H1 (cell line): ENCODE data around the gene PRR20C. TPM values are rescaled to one million over a fixed set of nuclear protein-coding genes. Genes with fewer than 3 reads are reported as not detected.
"Not testable (repeated sequence)": the region's sequence is repeated elsewhere in the genome, so short reads cannot be mapped to it uniquely, and the experiment has no call there.

Experiments
- CTCF ChIA-PET: fragments of 300-600 bp; sonication (Branson Sonifier 250); formaldehyde crosslinking; loops from one replicate; lab custom pipeline; 2021; ENCODE audit not compliant: partially characterized antibody; lab: Charles Lee
- POLR2A ChIA-PET: fragments of 300-600 bp; sonication (Branson Sonifier 250); formaldehyde crosslinking; loops from one replicate; lab custom pipeline; 2021; ENCODE audit warnings: inconsistent platforms; ENCODE audit not compliant: partially characterized antibody; lab: Charles Lee
- DNase-seq, 2 experiments: peaks; one replicate each; pipeline versions ENCODE4 v3.0.0 to v3.0.0-alpha.2; 2010 to 2022; ENCODE audit warnings: low spot score in 2 of 2, low read depth in 1 of 2, mixed read lengths in 1 of 2
- FAIRE-seq: peaks from 2 replicates; lab custom pipeline; 2011; peaks lifted over from hg19 to GRCh38; lab: Jason Lieb, UNC
- H2AFZ ChIP-seq: 2 replicates; pipeline ENCODE4 v1.8.1; 2012; ENCODE audit warnings: low read length, inconsistent platforms
- H2AK5ac ChIP-seq: 2 replicates; pipeline ENCODE4 v1.6.1; 2013; ENCODE audit warnings: low read depth, low read length
- H2BK120ac ChIP-seq: replicated peaks from 2 replicates; pipeline ENCODE3; 2013; ENCODE audit warnings: low read depth, low read length, inconsistent platforms
- H2BK12ac ChIP-seq: 2 replicates; pipeline ENCODE4 v1.6.1; 2013; ENCODE audit warnings: low read depth, low read length
- H2BK15ac ChIP-seq: 2 replicates; pipeline ENCODE4 v1.6.1; 2013; ENCODE audit warnings: low read length
- H2BK20ac ChIP-seq: 2 replicates; pipeline ENCODE4 v1.6.1; 2013; ENCODE audit warnings: low read length
- H2BK5ac ChIP-seq: 2 replicates; pipeline ENCODE4 v1.6.1; 2013; ENCODE audit warnings: low read depth, low read length
- H3K14ac ChIP-seq: 2 replicates; pipeline ENCODE4 v1.6.1; 2013; ENCODE audit warnings: inconsistent platforms; ENCODE audit not compliant: insufficient read length
- H3K18ac ChIP-seq: 2 replicates; pipeline ENCODE4 v1.6.1; 2013; ENCODE audit warnings: low read length; ENCODE audit errors: extremely low read depth
- H3K23ac ChIP-seq: 2 replicates; pipeline ENCODE4 v1.6.1; 2013; ENCODE audit warnings: inconsistent platforms; ENCODE audit not compliant: insufficient read length
- H3K23me2 ChIP-seq: 2 replicates; pipeline ENCODE4 v1.6.1; 2013; ENCODE audit warnings: low read depth, low read length
- H3K27ac ChIP-seq: 2 replicates; pipeline ENCODE4 v1.6.1; 2011; ENCODE audit warnings: low read depth, low read length, inconsistent platforms
- H3K27me3 ChIP-seq, 4 experiments: replicated peaks in 1 of 4; 1 replicate in 1 of 4; 2 replicates in 3 of 4; pipeline versions ENCODE4 v1.6.1 to v1.8.1; 2011 to 2013; ENCODE audit warnings: low read length in 3 of 4, mild to moderate bottlenecking in 3 of 4, inconsistent platforms in 2 of 4, mixed read lengths in 2 of 4, moderate library complexity in 1 of 4; ENCODE audit not compliant: control insufficient read depth in 3 of 4, insufficient read depth in 3 of 4; ENCODE audit errors: extremely low read depth in 1 of 4
- H3K36me3 ChIP-seq, 4 experiments: 2 replicates each; pipeline versions ENCODE4 v1.6.1 to v1.8.1; 2011 to 2013; ENCODE audit warnings: mild to moderate bottlenecking in 4 of 4, low read length in 3 of 4, moderate library complexity in 2 of 4, control low read depth in 1 of 4, inconsistent platforms in 1 of 4; ENCODE audit not compliant: insufficient read depth in 4 of 4, control insufficient read depth in 2 of 4
- H3K4ac ChIP-seq: replicated peaks from 2 replicates; pipeline ENCODE3; 2013; ENCODE audit warnings: low read length, low read depth, mixed read lengths, inconsistent platforms; ENCODE audit not compliant: insufficient read length
- H3K4me1 ChIP-seq, 4 experiments: replicated peaks in 1 of 4; 1 replicate in 1 of 4; 2 replicates in 3 of 4; pipeline versions ENCODE4 v1.6.1 to v1.8.1; 2011 to 2013; ENCODE audit warnings: low read length in 3 of 4, inconsistent platforms in 2 of 4, mixed read lengths in 1 of 4; ENCODE audit not compliant: insufficient read depth in 4 of 4, control insufficient read depth in 3 of 4
- H3K4me2 ChIP-seq, 2 experiments: 2 replicates each; pipeline versions ENCODE4 v1.6.1 to v1.8.1; 2011 to 2013; ENCODE audit warnings: low read depth in 2 of 2, low read length in 2 of 2, control low read depth in 1 of 2, inconsistent platforms in 1 of 2, mild to moderate bottlenecking in 1 of 2; ENCODE audit not compliant: insufficient read depth in 1 of 2
- H3K4me3 ChIP-seq, 4 experiments: fragments of 200-600, 300-600 bp in 1 of 4; sonication (generic), shearing (Covaris generic), sonication (Bioruptor Twin) in 1 of 4; 2 replicates each; pipeline versions ENCODE4 v1.5.1 to v1.8.1; 2011 to 2016; ENCODE audit warnings: low read length in 4 of 4, low read depth in 3 of 4, control low read depth in 2 of 4, inconsistent platforms in 2 of 4, mild to moderate bottlenecking in 2 of 4, mixed read lengths in 1 of 4, moderate library complexity in 1 of 4; ENCODE audit not compliant: insufficient read depth in 2 of 4; ENCODE audit errors: extremely low read depth in 1 of 4
- H3K56ac ChIP-seq: replicated peaks from 2 replicates; pipeline ENCODE3; 2013; ENCODE audit warnings: low read depth, mild to moderate bottlenecking, mixed read lengths, low read length, inconsistent platforms; ENCODE audit not compliant: insufficient read length
- H3K79me1 ChIP-seq: 2 replicates; pipeline ENCODE4 v1.6.1; 2013; ENCODE audit warnings: low read depth, low read length, control low read depth
- H3K79me2 ChIP-seq, 2 experiments: 2 replicates each; pipeline versions ENCODE4 v1.6.1 to v1.8.1; 2012 to 2013; ENCODE audit warnings: low read length in 2 of 2, mild to moderate bottlenecking in 2 of 2, inconsistent platforms in 1 of 2; ENCODE audit not compliant: insufficient read depth in 2 of 2, control insufficient read depth in 1 of 2
- H3K9ac ChIP-seq, 4 experiments: replicated peaks in 1 of 4; 1 replicate in 1 of 4; 2 replicates in 3 of 4; pipeline versions ENCODE4 v1.6.1 to v1.8.1; 2011 to 2013; ENCODE audit warnings: low read depth in 3 of 4, low read length in 3 of 4, control low read depth in 2 of 4, mild to moderate bottlenecking in 2 of 4, moderate library complexity in 2 of 4, inconsistent platforms in 1 of 4; ENCODE audit errors: extremely low read depth in 1 of 4
- H3K9me3 ChIP-seq, 2 experiments: 2 replicates each; pipeline versions ENCODE4 v1.6.1 to v1.8.1; 2012 to 2013; ENCODE audit warnings: mild to moderate bottlenecking in 2 of 2, moderate library complexity in 2 of 2, control low read depth in 1 of 2, inconsistent platforms in 1 of 2, low read depth in 1 of 2, low read length in 1 of 2, mixed read lengths in 1 of 2; ENCODE audit not compliant: insufficient read depth in 2 of 2
- H4K20me1 ChIP-seq, 2 experiments: replicated peaks in 1 of 2; 2 replicates each; pipeline versions ENCODE3 to v1.8.1; 2011 to 2013; ENCODE audit warnings: inconsistent platforms in 2 of 2, low read length in 2 of 2, mild to moderate bottlenecking in 1 of 2; ENCODE audit not compliant: insufficient read depth in 2 of 2, control insufficient read depth in 1 of 2
- H4K5ac ChIP-seq: 2 replicates; pipeline ENCODE4 v1.6.1; 2013; ENCODE audit warnings: low read length, low read depth, mixed read lengths, inconsistent platforms; ENCODE audit not compliant: insufficient read length
- H4K8ac ChIP-seq: 2 replicates; pipeline ENCODE4 v1.8.0; 2013; ENCODE audit warnings: mild to moderate bottlenecking, moderate library complexity, low read length, inconsistent platforms; ENCODE audit not compliant: insufficient read depth; ENCODE audit errors: extremely low read depth
- H4K91ac ChIP-seq: replicated peaks from 2 replicates; pipeline ENCODE3; 2013; ENCODE audit warnings: low read length, mixed read lengths, inconsistent platforms; ENCODE audit not compliant: insufficient read length
- HDAC6 ChIP-seq: IDR thresholded peaks from one replicate; pipeline ENCODE4 v1.7.1; 2012; ENCODE audit warnings: low read depth, mild to moderate bottlenecking, inconsistent platforms, low read length, moderate library complexity
- PHF8 ChIP-seq: fragments of 200-600 bp; sonication (generic); conservative IDR thresholded peaks from 2 replicates; pipeline ENCODE4 v1.7.1; 2012; ENCODE audit warnings: low read depth, mild to moderate bottlenecking, inconsistent platforms, low read length, moderate library complexity
- TBP ChIP-seq: IDR thresholded peaks from 2 replicates; pipeline ENCODE4 v1.6.1; 2011; ENCODE audit warnings: low read depth, low read length, improper control_type of control experiment
- TCF12 ChIP-seq: IDR thresholded peaks from 2 replicates; pipeline ENCODE4 v1.6.1; 2011; ENCODE audit warnings: low read depth, mild to moderate bottlenecking, low read length
- WGBS, 2 experiments: shearing (Covaris generic) in 1 of 2; methylation state at CpG; one replicate each; pipeline versions ENCODE4 v1.1.6 to v1.1.7; 2013 to 2015; ENCODE audit warnings: low lambda C conversion rate in 2 of 2, mixed read lengths in 2 of 2, inconsistent platforms in 1 of 2, low coverage in 1 of 2, missing lambda C conversion rate in 1 of 2; ENCODE audit not compliant: insufficient replicate concordance in 2 of 2, insufficient coverage in 1 of 2, insufficient read length in 1 of 2; ENCODE audit errors: extremely low coverage in 1 of 2, missing lambda C conversion rate in 1 of 2; 5-methylcytosine and 5-hydroxymethylcytosine counted together
- polyA plus RNA-seq, 7 experiments: library from polyadenylated mRNA; depleted of rRNA in 3 of 7; stranded (reverse) in 5 of 7; unstranded in 2 of 7; fragments of >200 nt in 5 of 7; fragments of 200-250 nt in 2 of 7; gene quantifications; 1 replicate in 5 of 7; 2 replicates in 1 of 7; 4 replicates in 1 of 7; pipeline versions ENCODE4 v1.2.1 to v1.2.3, GENCODE V29; 2011 to 2013; ENCODE audit warnings: missing spikeins in 2 of 7, mixed read lengths in 2 of 7
- total RNA-seq: library from RNA; stranded (reverse); fragmentation: NEBNext Ultra II Directional; extraction: Animal tissue kit (Norgen Biotek cat#: 25700); gene quantifications from 2 replicates; pipeline ENCODE4 v1.2.1, GENCODE V29; 2021
- TF ChIP-seq, protein P1 (sequence below): IDR thresholded peaks from 2 replicates; pipeline ENCODE4 v1.6.1; 2011; ENCODE audit warnings: low read length, improper control_type of control experiment

The PRR20C gene
- total and polyA plus RNA-seq, 2 of the 8 experiments (the other 6 are each of a cell fraction or from before 2014, with no cell fraction given): not detected

DNA sequence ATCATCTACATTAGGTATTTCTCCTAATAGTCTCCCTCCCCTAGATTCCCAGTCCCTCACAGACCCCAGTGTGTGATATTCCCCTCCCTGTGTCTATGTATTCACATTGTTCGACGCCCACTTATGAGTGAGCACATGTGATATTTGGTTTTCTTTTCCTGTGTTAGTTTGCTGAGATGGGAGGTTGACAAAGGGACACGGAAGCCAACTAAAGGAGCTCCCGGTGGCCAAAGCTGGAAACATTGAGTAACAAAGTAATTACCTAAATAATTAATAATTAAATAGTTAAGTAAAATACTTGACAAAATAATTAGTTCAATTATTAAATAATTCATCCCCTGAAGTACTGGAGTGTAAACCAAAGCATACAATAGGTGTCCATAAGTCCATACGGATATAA is 14.9 kb upstream of the PRR20C start (continued):
- TF ChIP-seq TCF12 (no peak), HDAC6 (no peak), TBP (no peak), PHF8 (no peak)
- TF ChIP-seq, protein P1, sequence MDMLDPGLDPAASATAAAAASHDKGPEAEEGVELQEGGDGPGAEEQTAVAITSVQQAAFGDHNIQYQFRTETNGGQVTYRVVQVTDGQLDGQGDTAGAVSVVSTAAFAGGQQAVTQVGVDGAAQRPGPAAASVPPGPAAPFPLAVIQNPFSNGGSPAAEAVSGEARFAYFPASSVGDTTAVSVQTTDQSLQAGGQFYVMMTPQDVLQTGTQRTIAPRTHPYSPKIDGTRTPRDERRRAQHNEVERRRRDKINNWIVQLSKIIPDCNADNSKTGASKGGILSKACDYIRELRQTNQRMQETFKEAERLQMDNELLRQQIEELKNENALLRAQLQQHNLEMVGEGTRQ: no peak
- TF ChIP-seq, all 59 proteins: peak for 0

- H4K8ac ChIP-seq, CTCF ChIA-PET, H2BK120ac ChIP-seq, H3K79me2 ChIP-seq, DNase-seq, H4K91ac ChIP-seq, H2BK5ac ChIP-seq, H2BK12ac ChIP-seq, H3K4me1 ChIP-seq, H3K36me3 ChIP-seq, H2AK5ac ChIP-seq, H3K18ac ChIP-seq, H2BK20ac ChIP-seq, H3K9ac ChIP-seq, H3K4me3 ChIP-seq, FAIRE-seq, H3K14ac ChIP-seq, H3K23me2 ChIP-seq, H3K9me3 ChIP-seq, POLR2A ChIA-PET, H3K4me2 ChIP-seq, H2AFZ ChIP-seq, H3K56ac ChIP-seq, H3K4ac ChIP-seq, H3K27ac ChIP-seq, H2BK15ac ChIP-seq, H3K79me1 ChIP-seq, H3K27me3 ChIP-seq, H4K5ac ChIP-seq, H3K23ac ChIP-seq, H4K20me1 ChIP-seq: not testable (repeated sequence)
- WGBS, 2 experiments: no CpG with 5 or more reads among the region's 18 CpGs
These were observed 14.1 kb upstream of the PRR20C start for GRCh38 chr13:57139781-57140180.
